HG03521 (cell line): ENCODE data around the gene MRPS25.
A peak's percentile ranks its signal among the peaks of the same experiment; 100 is the strongest.

Experiments used
- ATAC-seq: cut with Tn5 transposase; IDR thresholded peaks from one replicate; pipeline ENCODE4 v1.9.1; 2021; ENCODE audit warnings: mild to moderate bottlenecking, moderate library complexity; ENCODE audit not compliant: unreplicated experiment

Gene MRPS25

GRCh38 chr3:15083252-15083651, 18.1 kb upstream of the MRPS25 start:
- no peak for ATAC-seq

DNA sequence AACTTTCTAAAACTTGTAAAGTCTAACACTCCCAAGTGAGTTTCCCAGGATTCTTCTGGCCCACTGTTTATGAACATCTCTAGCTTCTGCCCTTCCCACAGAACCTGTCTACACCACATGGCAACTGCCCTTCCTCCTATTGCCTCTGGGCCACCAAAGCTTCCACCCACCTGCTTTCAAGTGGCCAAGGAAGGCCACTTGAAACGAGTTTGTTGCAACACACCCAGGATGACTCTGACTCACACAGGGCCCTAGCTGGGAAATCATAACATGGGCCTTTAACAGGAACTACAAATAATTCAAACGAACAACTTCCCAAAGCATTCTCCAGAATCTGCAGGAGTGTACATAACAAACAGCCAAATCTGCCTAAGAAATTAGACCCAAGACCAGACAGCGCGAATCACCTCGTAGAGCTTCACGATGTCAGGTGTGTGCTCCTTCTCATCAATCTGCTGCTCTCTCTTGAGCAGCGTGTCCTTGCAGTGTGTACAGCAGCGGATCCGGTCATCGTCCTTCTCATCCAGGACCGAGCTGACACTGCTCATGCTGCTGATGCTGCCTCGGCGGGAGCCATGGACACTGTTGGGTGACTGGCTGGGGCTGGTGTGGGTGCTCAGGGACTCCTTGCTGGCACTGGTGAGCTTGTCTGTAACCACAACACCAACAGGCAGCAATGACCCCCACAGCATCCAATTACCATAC, 17.0 kb upstream of the MRPS25 start:
- no peak for ATAC-seq

DNA sequence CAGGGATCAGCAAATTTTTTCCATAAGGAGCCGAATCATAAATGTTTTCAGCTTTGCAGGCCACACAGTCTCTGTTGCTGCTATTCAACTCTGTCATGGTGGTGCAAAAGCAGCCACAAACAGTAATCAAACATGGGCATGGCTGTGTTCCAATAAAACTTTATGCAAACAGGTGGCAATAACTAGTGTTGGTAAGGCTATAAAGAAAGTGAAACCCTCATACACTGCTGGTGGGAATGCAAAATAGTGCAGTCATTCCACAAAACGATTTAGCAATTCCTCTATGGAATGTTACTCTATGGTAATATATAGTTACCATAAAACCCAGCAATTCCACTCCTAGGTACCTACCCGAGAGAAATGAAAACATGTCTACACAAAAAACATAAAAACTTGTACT, 14.0 kb upstream of the MRPS25 start:
- ATAC-seq = no peak

GRCh38 chr3:15074500-15074899, 9.4 kb upstream of the MRPS25 start:
- ATAC-seq = no peak

- ATAC-seq = no peak
Measured at GRCh38 chr3:15071699-15072098, 6.6 kb upstream of the MRPS25 start.

DNA sequence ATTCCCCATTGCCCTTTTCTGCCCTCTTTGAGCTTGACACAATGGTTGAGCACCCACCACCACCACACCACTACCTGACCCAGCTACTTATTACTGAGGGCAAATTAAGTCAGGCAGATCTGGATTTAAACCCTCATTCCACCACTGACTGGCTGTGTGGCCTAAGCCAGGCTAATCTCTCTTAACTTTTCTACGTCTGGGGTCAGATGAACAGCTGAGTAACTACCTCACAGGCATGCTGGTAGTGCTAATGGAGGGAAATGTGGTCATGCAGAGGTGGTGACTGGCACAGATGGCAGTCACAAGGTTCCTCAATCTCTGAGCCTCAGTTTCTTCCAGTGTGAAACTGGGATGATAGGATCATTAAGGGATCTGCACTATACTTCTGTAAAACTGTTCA, 4.3 kb upstream of the MRPS25 start:
- no peak for ATAC-seq

DNA sequence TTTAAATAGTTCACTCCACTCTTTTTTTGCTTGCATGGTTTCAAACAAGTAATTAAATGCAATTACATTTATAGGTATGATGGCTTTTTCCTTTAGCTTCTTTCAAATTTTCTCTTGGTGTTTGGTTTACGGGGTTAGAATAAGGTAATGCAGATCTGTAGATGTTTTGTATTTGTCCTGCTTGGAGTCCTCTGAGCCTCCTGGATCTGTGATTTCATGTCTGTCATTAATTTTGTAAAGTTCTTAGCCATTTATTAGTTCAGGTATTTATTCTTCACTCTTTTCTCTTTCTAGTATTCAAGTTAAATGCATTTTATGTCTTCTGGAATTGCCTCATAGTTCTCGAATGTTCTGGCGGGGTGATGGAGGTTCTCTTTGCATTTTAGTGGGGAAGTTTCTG, 1.4 kb upstream of the MRPS25 start:
- no peak for ATAC-seq

DNA sequence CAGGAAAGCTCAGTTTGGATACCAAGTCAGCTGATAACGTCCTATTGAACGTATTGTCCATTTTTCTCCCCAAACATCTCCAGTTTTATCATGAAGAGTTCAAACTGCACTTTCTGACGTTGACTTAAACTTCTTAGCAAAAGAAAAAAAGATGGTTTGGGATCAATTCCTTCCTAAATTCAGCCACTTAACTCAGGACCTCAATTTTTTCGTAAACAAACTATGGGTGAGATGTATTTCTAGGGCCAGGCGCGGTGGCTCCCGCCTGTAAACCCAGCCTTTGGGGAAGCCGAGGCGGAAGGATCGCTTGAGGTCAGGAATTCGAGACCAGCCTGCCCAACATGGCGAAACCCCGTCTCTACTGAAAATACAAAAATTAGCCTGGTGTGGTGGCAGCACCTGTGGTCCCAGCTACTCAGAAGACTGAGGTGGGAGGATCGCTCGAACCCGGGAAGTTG, 464 bp upstream of the MRPS25 start:
- ATAC-seq = no peak

DNA sequence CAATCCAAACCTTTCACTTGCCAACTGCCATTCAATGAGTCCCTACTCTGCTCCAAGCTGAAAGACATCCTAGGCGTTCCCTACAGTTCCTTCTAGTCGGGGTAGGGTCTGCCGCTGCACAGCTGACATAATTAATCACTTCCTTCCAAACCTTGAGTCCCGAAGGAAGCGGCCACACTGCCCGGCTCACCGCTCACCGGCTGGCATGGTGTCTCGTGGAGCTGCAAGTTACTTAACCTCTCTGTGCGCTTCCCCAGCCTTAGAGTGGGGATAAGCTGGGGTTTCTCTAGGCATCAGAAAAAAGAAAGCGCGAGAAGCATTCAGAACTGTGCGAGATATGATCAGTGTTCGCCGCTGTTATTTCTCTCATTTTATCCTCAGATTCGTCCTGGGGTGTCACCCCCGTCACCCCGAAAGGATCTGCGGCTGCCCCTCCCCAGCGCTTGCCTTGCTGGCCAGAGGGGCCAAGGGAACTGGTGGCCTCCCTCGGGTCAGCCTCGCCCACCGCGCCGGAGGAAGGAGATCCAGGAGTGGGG, 748 bp downstream of the MRPS25 start:
- no peak for ATAC-seq

GRCh38 chr3:15063656-15064286, 1.3 kb downstream of the MRPS25 start:
- ATAC-seq = no peak

GRCh38 chr3:15063238-15063637, 1.9 kb downstream of the MRPS25 start:
- no peak for ATAC-seq

- ATAC-seq = no peak
Measured at GRCh38 chr3:15060029-15060428, 5.1 kb downstream of the MRPS25 start.

- ATAC-seq = no peak
Measured at GRCh38 chr3:15056676-15057404, 8.3 kb downstream of the MRPS25 start.

- ATAC-seq = peak; percentile 39
Measured at GRCh38 chr3:15055019-15055557, 10.0 kb downstream of the MRPS25 start.

- ATAC-seq = no peak
Measured at GRCh38 chr3:15053541-15053940, 11.6 kb downstream of the MRPS25 start.

DNA sequence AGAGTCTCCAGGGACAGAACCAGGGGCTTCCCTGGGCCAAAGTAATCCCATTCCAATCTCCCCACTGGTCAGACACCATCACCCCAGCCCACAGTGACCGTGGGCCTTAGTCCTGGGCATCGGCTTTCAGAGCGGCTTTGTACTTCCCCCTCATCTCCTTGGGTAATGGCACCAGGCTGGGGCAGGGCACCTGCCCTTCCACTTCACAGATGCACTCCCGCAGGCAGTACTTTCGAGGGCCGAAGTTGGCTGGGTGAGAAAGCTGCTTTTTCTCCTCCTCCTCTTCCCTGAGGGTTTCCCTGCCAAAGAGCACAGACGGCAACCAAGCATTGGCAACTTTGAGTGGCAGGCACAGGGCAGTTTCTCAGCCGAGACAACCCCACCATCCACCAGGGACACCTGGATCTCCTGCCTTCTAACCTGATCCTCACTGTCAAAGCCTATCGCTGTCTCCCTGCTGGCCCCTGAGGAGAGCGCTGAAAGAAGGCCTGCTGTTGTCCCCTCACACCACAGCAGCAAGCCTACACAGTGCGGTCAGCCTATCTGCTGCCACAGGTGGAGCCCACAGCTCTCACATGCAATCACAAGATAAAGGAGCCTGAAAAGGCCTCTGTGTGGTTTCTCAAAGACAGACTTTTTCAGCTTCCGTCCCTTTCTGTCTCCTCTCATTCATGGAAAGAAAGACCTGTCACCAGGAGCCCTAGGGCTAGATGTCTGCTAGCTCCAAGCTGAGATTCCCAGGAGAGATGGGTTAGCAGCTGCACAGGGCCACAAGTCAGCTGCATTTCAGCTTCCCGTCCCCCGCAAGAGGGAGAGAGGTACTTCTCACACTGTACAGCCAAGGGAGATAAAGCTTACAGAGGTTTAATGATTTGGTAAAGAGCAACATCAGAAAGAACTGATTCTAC, 12.5 kb downstream of the MRPS25 start:
- ATAC-seq = no peak

- peak; percentile 38 for ATAC-seq
Measured at GRCh38 chr3:15051531-15051930, 13.6 kb downstream of the MRPS25 start.

DNA sequence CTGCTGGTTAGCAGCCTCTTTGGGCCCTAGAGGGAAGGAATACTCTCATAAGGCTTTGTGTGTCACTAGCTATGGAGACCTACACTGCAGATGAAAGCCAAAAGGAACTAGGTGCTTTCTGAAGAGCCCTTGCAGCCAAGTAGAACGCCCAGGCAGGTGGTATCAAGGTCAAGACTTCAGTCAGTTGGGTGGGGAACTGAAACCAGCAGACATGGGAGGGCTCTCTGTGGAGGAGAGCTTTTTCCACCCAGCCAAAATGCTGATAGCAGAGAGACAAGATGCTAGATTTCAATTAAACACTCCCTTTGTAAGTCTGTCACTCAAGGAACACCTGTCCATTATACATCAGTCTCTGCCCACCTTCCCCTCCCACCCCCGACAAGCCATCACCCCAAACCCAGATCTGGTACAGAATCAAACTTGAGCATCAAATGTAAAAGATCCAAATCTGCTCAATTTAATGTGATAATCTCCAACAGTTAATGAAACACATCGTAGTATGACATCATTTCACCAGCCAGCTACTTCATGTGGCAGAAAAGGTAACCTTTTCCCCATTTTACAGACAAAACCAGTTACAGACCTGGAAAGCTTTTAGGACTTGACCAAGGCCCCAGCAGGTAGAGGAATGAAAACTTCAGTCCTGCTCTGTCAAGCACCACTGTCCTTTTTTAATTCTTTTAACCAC, 14.6 kb downstream of the MRPS25 start:
- peak; percentile 84 for ATAC-seq

GRCh38 chr3:15049584-15049983, 15.5 kb downstream of the MRPS25 start:
- ATAC-seq = no peak

DNA sequence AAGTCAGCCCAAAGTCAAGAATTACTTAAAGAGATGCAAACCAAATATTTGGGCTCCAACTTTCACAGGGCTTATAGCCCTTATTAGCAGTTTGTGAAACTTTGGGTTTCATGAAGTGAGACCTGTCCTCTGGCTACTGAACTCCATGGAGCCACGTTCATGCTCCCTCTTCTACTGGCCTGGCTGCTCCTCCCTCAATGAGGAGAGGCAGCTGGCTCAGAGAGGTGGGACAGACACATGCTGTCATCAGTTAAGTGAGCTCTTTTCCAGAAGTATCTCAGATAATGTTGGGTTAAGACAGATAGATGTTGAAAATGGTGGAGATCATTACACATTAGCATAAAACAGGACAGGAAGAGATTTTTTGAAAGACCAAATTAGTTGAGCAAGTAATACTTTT, 19.4 kb downstream of the MRPS25 start:
- no peak for ATAC-seq
